H1 (cell line): ENCODE results near the gene RIPOR2. TPM values are rescaled to one million over a fixed set of nuclear protein-coding genes. Genes with fewer than 3 reads are reported as not detected.

Source experiments
- CTCF ChIA-PET: fragments of 300-600 bp; sonication (Branson Sonifier 250); formaldehyde crosslinking; loops from one replicate; lab custom pipeline; 2021; ENCODE audit not compliant: partially characterized antibody; lab: Charles Lee
- POLR2A ChIA-PET: fragments of 300-600 bp; sonication (Branson Sonifier 250); formaldehyde crosslinking; loops from one replicate; lab custom pipeline; 2021; ENCODE audit warnings: inconsistent platforms; ENCODE audit not compliant: partially characterized antibody; lab: Charles Lee
- DNase-seq, 2 experiments: peaks; one replicate each; pipeline versions ENCODE4 v3.0.0 to v3.0.0-alpha.2; 2010 to 2022; ENCODE audit warnings: low spot score in 2 of 2, low read depth in 1 of 2, mixed read lengths in 1 of 2
- FAIRE-seq: peaks from 2 replicates; lab custom pipeline; 2011; peaks lifted over from hg19 to GRCh38; lab: Jason Lieb, UNC
- H2AFZ ChIP-seq: 2 replicates; pipeline ENCODE4 v1.8.1; 2012; ENCODE audit warnings: low read length, inconsistent platforms
- H2AK5ac ChIP-seq: 2 replicates; pipeline ENCODE4 v1.6.1; 2013; ENCODE audit warnings: low read depth, low read length
- H2BK120ac ChIP-seq: replicated peaks from 2 replicates; pipeline ENCODE3; 2013; ENCODE audit warnings: low read depth, low read length, inconsistent platforms
- H2BK12ac ChIP-seq: 2 replicates; pipeline ENCODE4 v1.6.1; 2013; ENCODE audit warnings: low read depth, low read length
- H2BK15ac ChIP-seq: 2 replicates; pipeline ENCODE4 v1.6.1; 2013; ENCODE audit warnings: low read length
- H2BK20ac ChIP-seq: 2 replicates; pipeline ENCODE4 v1.6.1; 2013; ENCODE audit warnings: low read length
- H2BK5ac ChIP-seq: 2 replicates; pipeline ENCODE4 v1.6.1; 2013; ENCODE audit warnings: low read depth, low read length
- H3K14ac ChIP-seq: 2 replicates; pipeline ENCODE4 v1.6.1; 2013; ENCODE audit warnings: inconsistent platforms; ENCODE audit not compliant: insufficient read length
- H3K18ac ChIP-seq: 2 replicates; pipeline ENCODE4 v1.6.1; 2013; ENCODE audit warnings: low read length; ENCODE audit errors: extremely low read depth
- H3K23ac ChIP-seq: 2 replicates; pipeline ENCODE4 v1.6.1; 2013; ENCODE audit warnings: inconsistent platforms; ENCODE audit not compliant: insufficient read length
- H3K23me2 ChIP-seq: 2 replicates; pipeline ENCODE4 v1.6.1; 2013; ENCODE audit warnings: low read depth, low read length
- H3K27ac ChIP-seq: 2 replicates; pipeline ENCODE4 v1.6.1; 2011; ENCODE audit warnings: low read depth, low read length, inconsistent platforms
- H3K27me3 ChIP-seq, 4 experiments: replicated peaks in 1 of 4; 1 replicate in 1 of 4; 2 replicates in 3 of 4; pipeline versions ENCODE4 v1.6.1 to v1.8.1; 2011 to 2013; ENCODE audit warnings: low read length in 3 of 4, mild to moderate bottlenecking in 3 of 4, inconsistent platforms in 2 of 4, mixed read lengths in 2 of 4, moderate library complexity in 1 of 4; ENCODE audit not compliant: control insufficient read depth in 3 of 4, insufficient read depth in 3 of 4; ENCODE audit errors: extremely low read depth in 1 of 4
- H3K36me3 ChIP-seq, 4 experiments: 2 replicates each; pipeline versions ENCODE4 v1.6.1 to v1.8.1; 2011 to 2013; ENCODE audit warnings: mild to moderate bottlenecking in 4 of 4, low read length in 3 of 4, moderate library complexity in 2 of 4, control low read depth in 1 of 4, inconsistent platforms in 1 of 4; ENCODE audit not compliant: insufficient read depth in 4 of 4, control insufficient read depth in 2 of 4
- H3K4ac ChIP-seq: replicated peaks from 2 replicates; pipeline ENCODE3; 2013; ENCODE audit warnings: low read length, low read depth, mixed read lengths, inconsistent platforms; ENCODE audit not compliant: insufficient read length
- H3K4me1 ChIP-seq, 4 experiments: replicated peaks in 1 of 4; 1 replicate in 1 of 4; 2 replicates in 3 of 4; pipeline versions ENCODE4 v1.6.1 to v1.8.1; 2011 to 2013; ENCODE audit warnings: low read length in 3 of 4, inconsistent platforms in 2 of 4, mixed read lengths in 1 of 4; ENCODE audit not compliant: insufficient read depth in 4 of 4, control insufficient read depth in 3 of 4
- H3K4me2 ChIP-seq, 2 experiments: 2 replicates each; pipeline versions ENCODE4 v1.6.1 to v1.8.1; 2011 to 2013; ENCODE audit warnings: low read depth in 2 of 2, low read length in 2 of 2, control low read depth in 1 of 2, inconsistent platforms in 1 of 2, mild to moderate bottlenecking in 1 of 2; ENCODE audit not compliant: insufficient read depth in 1 of 2
- H3K4me3 ChIP-seq, 4 experiments: fragments of 200-600, 300-600 bp in 1 of 4; sonication (generic), shearing (Covaris generic), sonication (Bioruptor Twin) in 1 of 4; 2 replicates each; pipeline versions ENCODE4 v1.5.1 to v1.8.1; 2011 to 2016; ENCODE audit warnings: low read length in 4 of 4, low read depth in 3 of 4, control low read depth in 2 of 4, inconsistent platforms in 2 of 4, mild to moderate bottlenecking in 2 of 4, mixed read lengths in 1 of 4, moderate library complexity in 1 of 4; ENCODE audit not compliant: insufficient read depth in 2 of 4; ENCODE audit errors: extremely low read depth in 1 of 4
- H3K56ac ChIP-seq: replicated peaks from 2 replicates; pipeline ENCODE3; 2013; ENCODE audit warnings: low read depth, mild to moderate bottlenecking, mixed read lengths, low read length, inconsistent platforms; ENCODE audit not compliant: insufficient read length
- H3K79me1 ChIP-seq: 2 replicates; pipeline ENCODE4 v1.6.1; 2013; ENCODE audit warnings: low read depth, low read length, control low read depth
- H3K79me2 ChIP-seq, 2 experiments: 2 replicates each; pipeline versions ENCODE4 v1.6.1 to v1.8.1; 2012 to 2013; ENCODE audit warnings: low read length in 2 of 2, mild to moderate bottlenecking in 2 of 2, inconsistent platforms in 1 of 2; ENCODE audit not compliant: insufficient read depth in 2 of 2, control insufficient read depth in 1 of 2
- H3K9ac ChIP-seq, 4 experiments: replicated peaks in 1 of 4; 1 replicate in 1 of 4; 2 replicates in 3 of 4; pipeline versions ENCODE4 v1.6.1 to v1.8.1; 2011 to 2013; ENCODE audit warnings: low read depth in 3 of 4, low read length in 3 of 4, control low read depth in 2 of 4, mild to moderate bottlenecking in 2 of 4, moderate library complexity in 2 of 4, inconsistent platforms in 1 of 4; ENCODE audit errors: extremely low read depth in 1 of 4
- H3K9me3 ChIP-seq, 2 experiments: 2 replicates each; pipeline versions ENCODE4 v1.6.1 to v1.8.1; 2012 to 2013; ENCODE audit warnings: mild to moderate bottlenecking in 2 of 2, moderate library complexity in 2 of 2, control low read depth in 1 of 2, inconsistent platforms in 1 of 2, low read depth in 1 of 2, low read length in 1 of 2, mixed read lengths in 1 of 2; ENCODE audit not compliant: insufficient read depth in 2 of 2
- H4K20me1 ChIP-seq, 2 experiments: replicated peaks in 1 of 2; 2 replicates each; pipeline versions ENCODE3 to v1.8.1; 2011 to 2013; ENCODE audit warnings: inconsistent platforms in 2 of 2, low read length in 2 of 2, mild to moderate bottlenecking in 1 of 2; ENCODE audit not compliant: insufficient read depth in 2 of 2, control insufficient read depth in 1 of 2
- H4K5ac ChIP-seq: 2 replicates; pipeline ENCODE4 v1.6.1; 2013; ENCODE audit warnings: low read length, low read depth, mixed read lengths, inconsistent platforms; ENCODE audit not compliant: insufficient read length
- H4K8ac ChIP-seq: 2 replicates; pipeline ENCODE4 v1.8.0; 2013; ENCODE audit warnings: mild to moderate bottlenecking, moderate library complexity, low read length, inconsistent platforms; ENCODE audit not compliant: insufficient read depth; ENCODE audit errors: extremely low read depth
- H4K91ac ChIP-seq: replicated peaks from 2 replicates; pipeline ENCODE3; 2013; ENCODE audit warnings: low read length, mixed read lengths, inconsistent platforms; ENCODE audit not compliant: insufficient read length
- ASH2L ChIP-seq: fragments of 200-600, 300-600 bp; sonication (generic); IDR thresholded peaks from one replicate; pipeline ENCODE4 v1.7.1; 2017; ENCODE audit warnings: low read length
- ATF2 ChIP-seq: IDR thresholded peaks from 2 replicates; pipeline ENCODE4 v1.6.1; 2012; ENCODE audit warnings: low read length, inconsistent platforms
- ATF3 ChIP-seq: IDR thresholded peaks from 2 replicates; pipeline ENCODE4 v1.6.1; 2011; ENCODE audit warnings: low read depth, mild to moderate bottlenecking, low read length; ENCODE audit not compliant: insufficient read depth
- JUN ChIP-seq: IDR thresholded peaks from 2 replicates; pipeline ENCODE4 v1.6.1; 2011; ENCODE audit warnings: low read depth, mild to moderate bottlenecking, improper control_type of control experiment, low read length
- JUND ChIP-seq: IDR thresholded peaks from 2 replicates; pipeline ENCODE4 v1.6.1; 2011; ENCODE audit warnings: mild to moderate bottlenecking, improper control_type of control experiment, low read length
- NRF1 ChIP-seq: IDR thresholded peaks from 2 replicates; pipeline ENCODE4 v1.6.1; 2011; ENCODE audit warnings: mild to moderate bottlenecking, low read depth, low read length, improper control_type of control experiment
- SIX5 ChIP-seq: IDR thresholded peaks from 2 replicates; pipeline ENCODE4 v1.6.1; 2011; ENCODE audit warnings: mild to moderate bottlenecking, low read depth, low read length
- YY1 ChIP-seq: IDR thresholded peaks from 2 replicates; pipeline ENCODE4 v1.6.1; 2011; ENCODE audit warnings: low read depth, mild to moderate bottlenecking, low read length
- WGBS, 2 experiments: shearing (Covaris generic) in 1 of 2; methylation state at CpG; one replicate each; pipeline versions ENCODE4 v1.1.6 to v1.1.7; 2013 to 2015; ENCODE audit warnings: low lambda C conversion rate in 2 of 2, mixed read lengths in 2 of 2, inconsistent platforms in 1 of 2, low coverage in 1 of 2, missing lambda C conversion rate in 1 of 2; ENCODE audit not compliant: insufficient replicate concordance in 2 of 2, insufficient coverage in 1 of 2, insufficient read length in 1 of 2; ENCODE audit errors: extremely low coverage in 1 of 2, missing lambda C conversion rate in 1 of 2; 5-methylcytosine and 5-hydroxymethylcytosine counted together
- polyA plus RNA-seq, 7 experiments: library from polyadenylated mRNA; depleted of rRNA in 3 of 7; stranded (reverse) in 5 of 7; unstranded in 2 of 7; fragments of >200 nt in 5 of 7; fragments of 200-250 nt in 2 of 7; gene quantifications; 1 replicate in 5 of 7; 2 replicates in 1 of 7; 4 replicates in 1 of 7; pipeline versions ENCODE4 v1.2.1 to v1.2.3, GENCODE V29; 2011 to 2013; ENCODE audit warnings: missing spikeins in 2 of 7, mixed read lengths in 2 of 7
- total RNA-seq: library from RNA; stranded (reverse); fragmentation: NEBNext Ultra II Directional; extraction: Animal tissue kit (Norgen Biotek cat#: 25700); gene quantifications from 2 replicates; pipeline ENCODE4 v1.2.1, GENCODE V29; 2021

Gene RIPOR2
- total and polyA plus RNA-seq, 2 of the 8 experiments (the other 6 are each of a cell fraction or from before 2014, with no cell fraction given), result 16.7 to 45.6 TPM

- H4K8ac ChIP-seq, result no peak overlapping the region
- no peak overlapping the region for H3K18ac ChIP-seq
- 0 out of 2 replicates have a peak overlapping the region, but pooled peaks have one; percentile 10 for H2BK5ac ChIP-seq
- no peaks in the 10 kb centered on the region for H4K20me1 ChIP-seq
- H3K79me2 ChIP-seq, result no peaks in the 10 kb centered on the region
- no peak overlapping the region for H3K4ac ChIP-seq
- no peak overlapping the region for H2BK12ac ChIP-seq
- CTCF ChIA-PET, result interaction anchor here (0.6 to 3.0 kb wide), 12 partner anchors 9 to 353 kb away, joined by 3 to 17 read pairs (median 3); no protein-coding TSS in a partner anchor
- H3K23me2 ChIP-seq, result no peaks in the 10 kb centered on the region
- no peak overlapping the region for H3K4me3 ChIP-seq
- no peak overlapping the region for H3K56ac ChIP-seq
- no peak overlapping the region for H2AFZ ChIP-seq
- no peak overlapping the region for H2BK15ac ChIP-seq
- H3K23ac ChIP-seq, result no peak overlapping the region
- no peaks in the 10 kb centered on the region for H3K9me3 ChIP-seq
- DNase-seq (no peak), FAIRE-seq (no peak)
- H3K4me1 ChIP-seq, result no peaks in the 10 kb centered on the region
- H2AK5ac ChIP-seq, result no peak overlapping the region
- no peak overlapping the region for H3K9ac ChIP-seq
- H3K27ac ChIP-seq, result no peak overlapping the region
- H3K4me2 ChIP-seq, result no peak overlapping the region
- no peak overlapping the region for H2BK20ac ChIP-seq
- H3K27me3 ChIP-seq, result no peaks in the 10 kb centered on the region
- H2BK120ac ChIP-seq, result no peak overlapping the region
- WGBS, 2 experiments, result 89% methylated on average over 4 of the region's 4 CpGs; no CpG with 5 or more reads in 1 of the 2 experiments
- POLR2A ChIA-PET, result interaction anchor here (1.0 kb wide), 1 partner anchor 20 kb away, joined by 6 read pairs; no protein-coding TSS in a partner anchor
- peaks cover 2 to 38% (median 8%) of the 10 kb centered on the region in 4 experiments; a peak in 5 of 8 replicates for H3K36me3 ChIP-seq
- no peaks in the 10 kb centered on the region; the same call in 1 of the 2 replicates for H3K79me1 ChIP-seq
- no peak overlapping the region for H4K5ac ChIP-seq
- no peak overlapping the region for H3K14ac ChIP-seq
- no peak overlapping the region for H4K91ac ChIP-seq
- TF ChIP-seq ASH2L, result no peak
- no peak for TF ChIP-seq JUND
- no peak for TF ChIP-seq JUN
- no peak for TF ChIP-seq YY1
- no peak for TF ChIP-seq ATF3
- TF ChIP-seq ATF2, result no peak
- no peak for TF ChIP-seq NRF1
- TF ChIP-seq SIX5, result no peak
Observed at GRCh38 chr6:24845578-24845977, 90.2 kb downstream of the RIPOR2 start.
